Smooth muscle cell of bladder (primary cell): ENCODE data around the gene HOATZ. TPM values are rescaled to one million over a fixed set of nuclear protein-coding genes. Genes with fewer than 3 reads are reported as not detected.

Source experiments
- total RNA-seq: library from RNA; depleted of rRNA; stranded (reverse); fragments of >200 nt; gene quantifications from 2 replicates; pipeline ENCODE4 v1.2.3, GENCODE V29; 2014

HOATZ gene
- total RNA-seq = not detected in 2 replicates

GRCh38 chr11:111514216-111515031, at the start of gene HOATZ:
Gene HOATZ, plus strand, starts transcription at chr11:111514778. Its CDS starts 7 bp downstream, at chr11:111514785.

GRCh38 chr11:111512296-111513239, 2.0 kb upstream of the HOATZ start, which contains the start of gene BTG4:
Gene BTG4, minus strand, starts transcription at chr11:111512386. Its CDS starts 13,610 bp downstream, at chr11:111498776.

GRCh38 chr11:111540114-111540936, 25.7 kb downstream of the HOATZ start, which contains the start of gene LAYN:
Gene LAYN, plus strand, starts transcription at chr11:111540720. Its CDS starts 124 bp downstream, at chr11:111540844.

Other genes with a start within 250 kb of the HOATZ start
- gene POU2AF3, start 216.2 kb upstream of the HOATZ start, total RNA-seq = 0.14 TPM in 1 of 2 replicates, not detected in the other
- gene POU2AF1, start 135.5 kb upstream of the HOATZ start, total RNA-seq = not detected in 2 replicates
- gene BTG4, start 2.4 kb upstream of the HOATZ start, total RNA-seq = not detected in 2 replicates
- 38.3 and 60.4 TPM in 2 replicates for gene LAYN, start 25.9 kb downstream of the HOATZ start, total RNA-seq
- gene SIK2, start 87.7 kb downstream of the HOATZ start, total RNA-seq = 9.4 and 9.7 TPM in 2 replicates